ENCODE data around the gene TMED10.

TMED10 gene

GRCh38 chr14:75125617-75126016, 50.8 kb downstream of the TMED10 start:
- no peak for DNase-seq

- DNase-seq, result no peak
Measured at GRCh38 chr14:75123991-75124390, 52.4 kb downstream of the TMED10 start.

GRCh38 chr14:75121552-75121951, 54.9 kb downstream of the TMED10 start:
- no peak for DNase-seq

- DNase-seq, result no peak
Measured at GRCh38 chr14:75120541-75121291, 55.7 kb downstream of the TMED10 start.

GRCh38 chr14:75119056-75119455, 57.4 kb downstream of the TMED10 start:
- no peak for DNase-seq

- DNase-seq, result no peak
Measured at GRCh38 chr14:75113932-75114539, 62.4 kb downstream of the TMED10 start.

- DNase-seq, result no peak
Measured at GRCh38 chr14:75109877-75110276, 66.5 kb downstream of the TMED10 start.

GRCh38 chr14:75107186-75107585, 69.2 kb downstream of the TMED10 start:
- DNase-seq, result no peak

- no peak for DNase-seq
Measured at GRCh38 chr14:75101491-75101890, 74.9 kb downstream of the TMED10 start.

GRCh38 chr14:75098682-75099081, 77.7 kb downstream of the TMED10 start:
- DNase-seq, result no peak

- DNase-seq, result no peak
Measured at GRCh38 chr14:75098212-75098611, 78.2 kb downstream of the TMED10 start.

GRCh38 chr14:75096959-75097358, 79.5 kb downstream of the TMED10 start:
- no peak for DNase-seq

GRCh38 chr14:75095690-75096089, 80.7 kb downstream of the TMED10 start:
- no peak for DNase-seq

GRCh38 chr14:75094896-75095295, 81.5 kb downstream of the TMED10 start:
- DNase-seq, result no peak

- DNase-seq, result no peak
Measured at GRCh38 chr14:75092698-75093097, 83.7 kb downstream of the TMED10 start.

GRCh38 chr14:75091251-75091650, 85.2 kb downstream of the TMED10 start:
- DNase-seq, result no peak

- DNase-seq, result no peak
Measured at GRCh38 chr14:75090353-75090752, 86.1 kb downstream of the TMED10 start.

GRCh38 chr14:75088566-75089373, 87.6 kb downstream of the TMED10 start:
- peak; percentile 75 for DNase-seq

- DNase-seq, result no peak
Measured at GRCh38 chr14:75088153-75088552, 88.3 kb downstream of the TMED10 start.

GRCh38 chr14:75084513-75084912, 91.9 kb downstream of the TMED10 start:
- DNase-seq, result peak; percentile 3

GRCh38 chr14:75083271-75083670, 93.1 kb downstream of the TMED10 start:
- no peak for DNase-seq

- DNase-seq, result no peak
Measured at GRCh38 chr14:75081660-75082229, 94.7 kb downstream of the TMED10 start.
